LNCaP clone FGC (cell line): ENCODE measurements around the gene LYRM4.

Experiments used
- DNase-seq: peaks from one replicate; pipeline ENCODE4 v3.0.0-alpha.2; 2011; ENCODE audit warnings: low read depth
- H3K4me3 ChIP-seq: 2 replicates; pipeline ENCODE4 v1.5.1; 2011; ENCODE audit warnings: mild to moderate bottlenecking, low read depth, low read length, control low read depth
- CTCF ChIP-seq: IDR thresholded peaks from 2 replicates; pipeline ENCODE4 v1.5.1; 2012; ENCODE audit warnings: mild to moderate bottlenecking; ENCODE audit not compliant: control insufficient read depth, insufficient read depth; ENCODE audit errors: extremely low read depth

Gene LYRM4

GRCh38 chr6:5163247-5163646 lies 97.5 kb downstream of the LYRM4 start:
- TF ChIP-seq CTCF, result no peak
- DNase-seq, result no peak
- no peak overlapping the region for H3K4me3 ChIP-seq

- no peak for DNase-seq
- no peak for TF ChIP-seq CTCF
- no peak overlapping the region for H3K4me3 ChIP-seq
Observed at GRCh38 chr6:5162355-5162754, 98.4 kb downstream of the LYRM4 start.

GRCh38 chr6:5160206-5160605 lies 100.5 kb downstream of the LYRM4 start:
- H3K4me3 ChIP-seq, result no peak overlapping the region
- no peak for DNase-seq
- no peak for TF ChIP-seq CTCF

GRCh38 chr6:5159162-5159561 lies 101.6 kb downstream of the LYRM4 start:
- DNase-seq, result no peak

GRCh38 chr6:5158180-5158579 lies 102.6 kb downstream of the LYRM4 start:
- no peak overlapping the region for H3K4me3 ChIP-seq
- no peak for DNase-seq
- no peak for TF ChIP-seq CTCF

More at GRCh38 chr6:5159162-5159561, 101.6 kb downstream of the LYRM4 start:
- no peak for TF ChIP-seq CTCF
- no peak overlapping the region for H3K4me3 ChIP-seq

GRCh38 chr6:5157621-5158138 lies 103.1 kb downstream of the LYRM4 start:
- no peak for DNase-seq
- no peak overlapping the region for H3K4me3 ChIP-seq
- no peak for TF ChIP-seq CTCF

GRCh38 chr6:5156627-5157026 lies 104.1 kb downstream of the LYRM4 start:
- no peak for TF ChIP-seq CTCF
- DNase-seq, result no peak
- H3K4me3 ChIP-seq, result no peak overlapping the region
